DND-41 (cell line): Measurements from ENCODE around the gene USF3.

Source experiments
- EZH2 ChIP-seq: IDR thresholded peaks from 3 replicates; pipeline ENCODE4 v1.6.1; 2012; ENCODE audit warnings: borderline replicate concordance, low read depth, mild to moderate bottlenecking, moderate library complexity, low read length, inconsistent platforms; ENCODE audit not compliant: severe bottlenecking
- TF ChIP-seq, protein P1 (sequence below): IDR thresholded peaks from 2 replicates; pipeline ENCODE4 v1.5.1; 2012; ENCODE audit warnings: borderline replicate concordance, low read length, moderate library complexity, mild to moderate bottlenecking; ENCODE audit not compliant: poor library complexity, severe bottlenecking; ENCODE audit errors: extremely low read depth

DNA sequence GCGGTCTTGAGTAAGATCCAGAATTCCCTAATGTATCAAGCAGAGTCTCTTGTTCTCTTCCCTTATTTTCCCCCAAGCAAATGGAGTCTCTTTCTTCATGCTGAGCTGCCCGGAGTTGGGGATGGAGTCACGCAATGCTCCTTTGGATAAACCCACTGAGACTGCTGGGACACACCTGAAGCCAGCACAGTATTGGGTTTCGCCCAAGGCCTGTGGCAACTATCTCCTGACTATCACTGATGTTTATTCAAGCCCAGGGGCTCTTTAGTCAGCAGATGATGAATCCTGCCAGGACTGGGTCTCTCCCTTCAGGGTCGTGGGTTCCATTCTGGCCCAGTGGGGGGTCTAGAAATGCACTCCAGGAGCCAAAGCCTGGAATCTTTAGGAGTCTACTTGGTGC lies 11.3 kb downstream of the USF3 start:
- TF ChIP-seq, protein P1, sequence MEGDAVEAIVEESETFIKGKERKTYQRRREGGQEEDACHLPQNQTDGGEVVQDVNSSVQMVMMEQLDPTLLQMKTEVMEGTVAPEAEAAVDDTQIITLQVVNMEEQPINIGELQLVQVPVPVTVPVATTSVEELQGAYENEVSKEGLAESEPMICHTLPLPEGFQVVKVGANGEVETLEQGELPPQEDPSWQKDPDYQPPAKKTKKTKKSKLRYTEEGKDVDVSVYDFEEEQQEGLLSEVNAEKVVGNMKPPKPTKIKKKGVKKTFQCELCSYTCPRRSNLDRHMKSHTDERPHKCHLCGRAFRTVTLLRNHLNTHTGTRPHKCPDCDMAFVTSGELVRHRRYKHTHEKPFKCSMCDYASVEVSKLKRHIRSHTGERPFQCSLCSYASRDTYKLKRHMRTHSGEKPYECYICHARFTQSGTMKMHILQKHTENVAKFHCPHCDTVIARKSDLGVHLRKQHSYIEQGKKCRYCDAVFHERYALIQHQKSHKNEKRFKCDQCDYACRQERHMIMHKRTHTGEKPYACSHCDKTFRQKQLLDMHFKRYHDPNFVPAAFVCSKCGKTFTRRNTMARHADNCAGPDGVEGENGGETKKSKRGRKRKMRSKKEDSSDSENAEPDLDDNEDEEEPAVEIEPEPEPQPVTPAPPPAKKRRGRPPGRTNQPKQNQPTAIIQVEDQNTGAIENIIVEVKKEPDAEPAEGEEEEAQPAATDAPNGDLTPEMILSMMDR, result no peak
- no peak for TF ChIP-seq EZH2
